Epithelial cell of proximal tubule (primary cell): ENCODE measurements around the gene DGKZ. TPM values are rescaled to one million over a fixed set of nuclear protein-coding genes. Genes with fewer than 3 reads are reported as not detected.
"Not testable (repeated sequence)": the region's sequence is repeated elsewhere in the genome, so short reads cannot be mapped to it uniquely, and the experiment has no call there.

Source experiments
- DNase-seq: peaks from one replicate; pipeline ENCODE4 v3.0.0-alpha.2; 2011; ENCODE audit warnings: low read depth
- H3K4me3 ChIP-seq: 2 replicates; pipeline ENCODE4 v1.5.1; 2011; ENCODE audit warnings: low read depth, mild to moderate bottlenecking, low read length
- CTCF ChIP-seq: conservative IDR thresholded peaks from 2 replicates; pipeline ENCODE4 v1.5.1; 2012; ENCODE audit warnings: low read depth, mild to moderate bottlenecking, low read length
- total RNA-seq: library from RNA; depleted of rRNA; stranded (reverse); fragments of >200 nt; gene quantifications from 2 replicates; pipeline ENCODE4 v1.2.3, GENCODE V29; 2015

Gene DGKZ
- total RNA-seq, 1 donor from 2014 or later, result 41.1 TPM

- no peak overlapping the region for H3K4me3 ChIP-seq
- no peak for TF ChIP-seq CTCF
- no peak for DNase-seq
Measured at GRCh38 chr11:46366260-46366659, 19.0 kb downstream of the DGKZ start.

- no peak overlapping the region for H3K4me3 ChIP-seq
- no peak for DNase-seq
- no peak for TF ChIP-seq CTCF
Measured at GRCh38 chr11:46366661-46367161, 19.4 kb downstream of the DGKZ start.

GRCh38 chr11:46367244-46367915, 20.1 kb downstream of the DGKZ start:
- TF ChIP-seq CTCF, result peak; percentile 71
- DNase-seq, result no peak

GRCh38 chr11:46367916-46368267, 20.6 kb downstream of the DGKZ start:
- no peak overlapping the region for H3K4me3 ChIP-seq
- TF ChIP-seq CTCF, result no peak
- DNase-seq, result no peak

More at GRCh38 chr11:46367244-46367915, 20.1 kb downstream of the DGKZ start:
- no peak overlapping the region for H3K4me3 ChIP-seq

GRCh38 chr11:46369458-46370152, 22.3 kb downstream of the DGKZ start:
- no peak overlapping the region for H3K4me3 ChIP-seq
- TF ChIP-seq CTCF, result peak; percentile 90
- no peak for DNase-seq

- TF ChIP-seq CTCF, result no peak
- no peak overlapping the region for H3K4me3 ChIP-seq
- no peak for DNase-seq
Measured at GRCh38 chr11:46370253-46370652, 23.0 kb downstream of the DGKZ start.

GRCh38 chr11:46371262-46371661, 24.0 kb downstream of the DGKZ start:
- not testable (repeated sequence) for DNase-seq

More at GRCh38 chr11:46371262-46371661, 24.0 kb downstream of the DGKZ start:
- not testable (repeated sequence) for H3K4me3 ChIP-seq
